ENCODE measurements around the gene CABP4.

Gene CABP4

DNA sequence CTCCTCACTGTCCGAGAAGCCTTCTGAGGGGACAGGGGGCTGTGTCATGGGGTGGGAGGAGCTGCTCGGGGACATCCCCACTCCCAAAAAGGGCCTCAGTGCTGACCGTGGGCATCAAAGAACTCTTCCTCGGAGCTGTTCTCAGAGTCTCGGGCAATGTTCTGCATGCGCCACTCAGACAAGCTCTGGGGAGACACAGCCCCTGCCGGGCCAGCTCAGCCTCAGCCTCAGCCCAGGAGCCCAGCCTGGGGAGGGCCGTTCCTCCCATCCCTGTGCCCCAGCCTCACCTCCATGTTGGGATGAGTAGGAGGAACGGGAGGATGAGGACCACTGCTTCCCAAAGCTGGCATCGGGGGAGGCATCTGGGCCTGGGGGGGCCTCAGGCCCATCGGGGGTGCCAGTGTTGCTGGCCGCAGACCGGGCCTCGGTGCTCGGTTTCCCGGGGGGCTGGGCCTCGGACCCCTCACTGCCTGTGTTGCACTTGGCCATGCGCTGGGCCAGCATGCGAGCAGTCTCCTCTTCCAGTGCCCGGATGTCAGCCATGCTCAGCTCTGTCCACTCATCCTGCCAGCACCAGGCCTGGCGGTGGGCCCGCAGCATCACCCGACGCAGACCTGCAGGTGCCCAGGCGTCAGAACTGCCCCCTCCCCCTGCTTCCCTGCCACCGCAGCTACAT, 44.8 kb downstream of the CABP4 start:
- DNase-seq: no peak

DNA sequence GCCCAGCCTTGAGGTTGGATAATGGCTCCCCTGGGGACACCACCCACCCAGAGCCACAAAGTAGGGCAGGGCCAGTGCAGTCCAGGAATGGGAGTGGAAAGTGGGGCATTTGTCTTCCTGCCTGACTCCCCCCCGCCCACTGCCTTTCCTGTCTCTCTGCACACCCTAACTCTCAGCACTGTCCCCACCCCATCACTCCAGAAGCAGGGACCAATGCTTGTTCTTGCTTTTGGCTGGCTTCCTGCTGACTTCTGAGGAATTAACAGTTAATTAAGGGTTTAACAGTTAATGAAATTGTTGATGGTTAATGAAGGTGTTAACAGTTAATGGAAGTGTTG, 45.3 kb downstream of the CABP4 start:
- DNase-seq: no peak

DNA sequence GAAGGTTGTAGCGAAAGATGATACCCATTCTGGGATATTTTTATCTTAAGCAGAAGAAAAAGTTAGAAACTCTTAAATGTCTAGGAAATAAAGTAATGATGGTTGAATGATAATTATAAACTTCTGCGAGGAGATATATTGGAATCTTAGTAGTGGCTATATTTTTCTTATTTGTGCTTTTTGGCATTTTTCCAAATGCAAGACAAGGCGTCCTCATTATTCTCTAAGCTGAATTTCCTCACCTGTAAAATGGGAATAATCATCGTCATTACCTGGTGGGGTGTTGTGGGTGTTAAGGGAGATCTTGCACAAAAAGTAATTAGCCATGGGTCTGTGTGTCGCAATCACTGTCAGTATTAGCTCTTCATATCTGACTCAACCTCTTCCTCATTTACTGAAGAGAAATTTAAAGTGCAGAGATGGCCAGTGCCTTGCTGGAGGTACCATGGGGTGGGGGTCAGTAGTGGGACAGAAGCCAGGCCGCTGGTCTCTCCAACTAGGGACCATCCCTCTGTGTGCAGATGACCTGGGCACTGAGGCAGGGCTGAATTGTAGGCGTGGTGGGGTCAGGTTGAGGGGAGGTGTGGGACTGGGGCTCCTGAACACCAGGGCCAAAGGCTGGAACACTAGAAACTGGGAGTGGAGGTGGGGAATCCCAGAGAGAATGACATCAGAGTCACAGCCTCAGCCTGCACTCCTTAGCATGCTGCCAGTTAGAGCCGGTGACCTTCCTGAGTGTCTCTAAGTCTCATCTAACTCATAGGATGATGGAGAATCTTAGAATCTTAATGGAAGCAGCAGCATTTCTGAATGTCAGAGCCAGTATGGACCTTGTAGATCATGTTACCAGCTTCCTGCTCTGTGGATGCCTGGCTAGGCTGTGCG, 45.9 kb downstream of the CABP4 start:
- DNase-seq: no peak

DNA sequence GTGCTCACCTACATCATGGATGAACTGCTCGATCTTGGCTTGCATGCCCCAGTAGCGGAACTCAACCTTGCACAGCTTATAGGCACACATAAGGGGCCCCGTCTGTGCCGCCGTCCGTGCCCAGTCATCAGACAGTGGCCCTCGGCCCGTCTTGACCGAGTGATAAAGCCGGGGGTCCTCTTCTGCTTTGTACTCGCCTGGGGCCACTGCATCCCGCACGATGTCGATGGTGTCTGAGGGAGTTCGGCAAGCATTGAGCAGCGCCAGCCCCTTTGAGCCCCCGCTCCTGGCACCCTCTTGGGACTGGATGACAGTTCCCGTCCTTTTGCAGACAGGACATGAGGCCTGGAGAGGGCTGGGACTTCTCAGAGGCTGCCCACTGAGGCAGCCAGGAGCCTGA, 46.7 kb downstream of the CABP4 start:
- no peak for DNase-seq

DNA sequence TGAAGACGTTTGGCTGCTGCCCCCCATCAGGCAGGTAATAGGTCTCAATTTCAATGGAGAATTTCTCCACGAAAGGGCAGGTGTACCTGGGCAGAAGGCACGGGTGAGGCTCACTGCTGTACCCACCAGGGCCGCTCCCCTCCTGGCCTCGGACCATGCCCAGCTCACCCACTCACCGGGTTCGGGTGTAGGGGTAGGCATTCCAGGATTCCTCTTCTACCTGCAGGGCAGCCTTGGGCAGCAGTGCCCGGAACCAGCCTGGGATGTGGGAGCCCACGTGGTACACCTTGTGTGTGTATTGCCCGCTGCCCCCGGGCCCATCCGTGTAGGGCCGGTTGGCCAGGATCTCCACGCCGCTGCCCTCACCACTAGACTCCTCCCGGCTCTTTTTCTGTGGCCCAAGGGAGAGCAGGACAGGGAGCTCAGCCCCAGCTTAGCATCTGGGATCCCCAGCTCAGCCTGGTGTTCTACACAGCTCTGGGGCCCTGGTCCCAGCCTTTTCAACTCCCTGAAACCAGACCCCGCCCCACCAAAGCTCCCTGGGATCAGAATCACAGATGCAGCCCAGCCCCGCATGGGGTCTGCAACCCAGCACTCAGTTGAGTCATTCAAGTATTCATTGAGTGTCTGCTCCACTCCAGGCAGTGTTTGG, 47.3 kb downstream of the CABP4 start:
- DNase-seq: no peak

DNA sequence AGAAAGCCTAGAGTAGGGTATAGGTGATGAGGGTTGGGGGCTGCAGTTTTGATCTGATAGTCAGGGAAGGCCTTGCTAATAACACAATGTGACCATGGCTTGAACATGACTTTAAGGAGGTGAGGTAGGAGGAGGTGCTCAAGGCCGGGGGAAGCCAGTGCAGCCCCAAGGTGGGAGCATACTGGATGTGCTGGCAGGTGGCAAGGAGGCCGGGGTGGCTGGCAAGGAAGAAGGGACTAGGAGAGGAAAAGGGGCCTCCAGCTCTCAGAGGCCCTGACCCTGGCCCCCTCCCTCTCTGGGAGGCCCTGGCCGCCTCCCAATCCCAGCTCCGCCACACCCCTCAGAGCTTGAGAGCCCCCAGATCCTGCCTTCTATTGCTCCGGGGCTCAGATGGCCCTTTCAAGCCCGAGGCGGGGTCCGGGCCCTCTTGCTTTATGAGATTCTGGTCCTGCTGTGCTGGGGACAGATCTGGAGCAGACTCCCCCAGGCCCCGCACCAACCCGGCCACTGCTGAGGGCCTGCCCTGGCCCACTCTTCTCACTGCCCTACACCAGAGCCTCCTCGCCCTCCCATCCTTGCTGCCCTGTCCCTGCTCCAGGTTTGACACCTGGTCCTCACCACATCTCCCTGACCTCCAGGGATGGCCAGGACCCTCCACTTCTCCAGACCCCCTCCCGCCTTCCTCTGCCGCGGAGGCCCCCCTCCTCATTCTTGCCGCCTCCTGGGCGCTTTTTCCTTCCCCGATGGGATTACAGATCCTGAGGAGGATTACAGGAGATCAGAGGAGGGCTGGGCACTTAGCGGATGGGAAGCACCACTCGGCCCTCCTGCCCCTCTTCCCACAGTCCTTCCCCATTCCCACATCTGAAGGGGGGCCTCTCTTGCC, 48.2 kb downstream of the CABP4 start:
- peak; percentile 51 for DNase-seq

DNA sequence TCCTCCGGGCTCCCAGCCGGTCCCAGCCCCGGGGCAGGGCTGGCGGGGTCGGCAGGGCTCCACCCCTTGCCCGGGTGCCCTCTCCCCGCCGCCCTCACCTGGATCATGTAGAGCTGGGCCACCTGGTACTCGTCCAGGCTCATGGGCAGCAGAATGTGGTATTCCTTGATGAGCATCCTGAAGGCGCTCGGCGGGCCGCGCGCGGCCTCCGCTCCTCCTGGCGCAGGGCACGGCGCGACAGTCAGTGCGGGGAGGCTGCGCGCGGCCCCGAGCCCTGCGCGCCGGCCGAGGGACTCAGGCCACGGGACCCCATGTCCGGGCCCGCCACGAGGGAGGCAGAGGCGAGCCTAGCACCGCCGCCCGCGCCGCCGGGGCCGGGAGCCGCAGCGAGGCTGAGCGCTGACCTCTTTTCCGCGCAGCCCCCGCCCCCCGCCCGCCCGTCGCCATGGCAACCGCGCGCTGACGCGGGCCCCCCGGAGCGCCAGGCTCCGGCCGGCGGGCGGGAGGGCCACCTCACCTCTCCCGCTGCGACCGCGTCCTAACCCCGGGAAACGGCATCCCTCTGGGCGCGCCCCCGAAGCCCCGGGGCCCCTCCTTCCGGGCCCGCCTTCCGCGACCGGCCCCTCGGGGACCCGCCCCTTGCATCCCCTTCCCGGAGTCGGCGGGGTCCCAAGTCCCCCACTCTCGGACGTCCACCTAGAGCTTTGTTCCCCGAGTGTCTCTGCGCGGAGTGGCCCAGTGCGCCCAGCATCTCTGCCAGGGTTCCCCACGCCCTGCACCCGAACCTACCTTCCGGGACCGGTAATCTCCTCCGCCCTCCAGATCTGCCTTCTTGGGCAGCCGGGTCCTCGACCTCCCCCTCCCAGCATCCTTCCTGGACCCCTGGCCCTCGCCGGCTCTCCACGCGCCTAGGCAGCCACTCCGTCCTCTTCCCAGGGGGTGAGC, 49.1 kb downstream of the CABP4 start:
- DNase-seq: peak; percentile 83

DNA sequence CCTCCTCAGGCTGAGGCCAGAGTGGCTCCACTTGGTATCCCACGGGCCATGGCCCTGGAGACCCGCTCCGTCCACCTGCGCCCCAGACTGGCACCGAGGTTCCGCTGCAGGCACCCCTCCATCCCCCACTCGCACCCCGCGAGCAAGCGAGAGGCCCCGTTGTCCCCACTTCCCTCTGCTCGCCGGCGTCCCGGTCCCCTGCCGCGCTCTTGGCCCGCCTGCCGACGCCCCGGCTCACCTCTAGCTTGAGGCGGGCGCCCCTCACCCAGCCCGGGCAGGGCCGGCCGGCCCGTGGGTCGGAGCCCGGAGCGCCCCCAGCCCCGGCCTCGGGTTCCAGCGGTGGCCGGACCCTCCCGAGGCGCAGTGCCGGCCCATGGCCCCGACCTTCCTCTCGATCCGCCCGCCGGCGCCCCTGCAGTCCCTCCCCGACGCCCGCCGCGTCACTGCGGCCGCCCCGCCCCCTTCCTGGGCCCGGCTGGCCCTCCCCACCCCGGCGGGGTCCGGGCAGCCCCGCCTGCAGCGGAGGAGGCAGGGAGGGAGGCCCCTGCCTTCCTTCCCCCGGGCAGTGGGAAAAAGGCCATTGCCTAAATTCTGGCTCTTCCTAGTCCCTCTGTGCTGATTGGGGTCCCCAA, 49.9 kb downstream of the CABP4 start, which contains the start of gene PITPNM1:
Gene PITPNM1, minus strand, starts transcription at position 414 of the 632 bp plus-strand sequence. CDS start 1,183 bp downstream, outside the sequence.
- peak; percentile 79 for DNase-seq

DNA sequence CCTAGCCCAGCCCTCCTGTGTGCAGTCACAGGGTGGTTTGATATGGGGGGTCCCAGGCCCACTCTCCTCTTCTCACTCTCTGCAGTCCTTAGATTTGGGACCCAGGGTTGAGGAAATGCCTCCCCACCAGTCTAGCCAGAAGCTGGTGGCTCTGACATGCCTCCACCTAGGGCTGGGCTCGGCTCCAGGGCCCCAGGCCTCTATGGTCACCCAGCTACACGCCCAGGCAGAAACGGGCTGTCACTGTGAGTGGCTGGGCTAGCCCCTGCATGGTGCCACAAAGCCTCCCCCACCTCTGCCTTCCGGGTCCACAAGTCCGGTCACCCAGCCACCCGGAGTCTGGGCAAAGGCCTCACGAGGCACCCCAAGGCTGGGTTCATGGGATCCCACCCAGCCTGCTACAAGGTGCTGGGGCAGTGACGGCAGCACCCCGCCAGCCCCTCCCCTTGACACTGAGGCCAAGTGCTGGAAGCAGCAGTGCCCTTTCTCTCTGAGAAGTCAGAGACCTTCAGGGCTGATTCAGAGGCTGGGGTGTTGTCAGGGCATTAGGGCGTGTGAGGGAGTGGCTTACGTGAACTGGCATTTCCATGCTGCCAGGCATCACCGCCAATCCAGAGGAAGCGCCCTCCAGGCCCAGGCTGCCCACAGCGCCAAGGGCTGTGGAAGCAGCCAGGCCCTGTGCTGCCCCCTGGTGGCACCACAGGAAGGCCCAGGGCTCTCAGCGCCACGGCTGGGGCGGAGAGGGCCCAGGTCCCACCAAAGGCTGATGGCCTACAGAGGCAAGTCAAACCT, 50.6 kb downstream of the CABP4 start:
- peak; percentile 93 for DNase-seq

DNA sequence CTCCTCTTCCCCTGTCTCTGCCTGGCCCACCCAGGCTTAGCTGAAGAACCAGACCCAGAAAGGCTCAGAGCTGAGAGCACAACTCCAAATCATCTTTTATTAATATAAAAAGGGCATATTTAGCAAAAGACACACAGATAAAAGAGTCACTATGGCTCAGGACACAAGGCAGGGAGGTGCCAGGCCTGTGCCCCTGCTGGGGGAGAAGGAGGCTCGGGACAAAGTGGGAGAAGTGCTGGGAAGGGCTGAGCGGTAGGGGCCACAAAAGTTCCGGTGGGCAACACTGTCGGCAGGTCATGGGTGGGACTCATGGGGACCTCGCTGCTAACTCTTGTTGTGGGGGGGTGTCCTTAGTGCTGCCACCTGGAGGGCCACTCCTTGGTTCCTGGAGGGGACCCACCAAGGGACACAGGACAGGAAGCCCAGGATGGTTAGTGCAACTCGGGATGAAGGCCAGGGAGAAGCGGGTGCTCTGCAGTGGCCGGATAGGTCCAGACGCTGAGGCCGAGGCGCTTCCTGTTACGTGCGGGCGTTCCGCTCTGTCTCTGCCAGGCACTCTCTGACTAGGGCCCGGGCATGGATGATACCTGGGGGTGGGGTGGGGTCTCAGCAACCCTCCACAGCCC, 51.4 kb downstream of the CABP4 start:
- DNase-seq: no peak

DNA sequence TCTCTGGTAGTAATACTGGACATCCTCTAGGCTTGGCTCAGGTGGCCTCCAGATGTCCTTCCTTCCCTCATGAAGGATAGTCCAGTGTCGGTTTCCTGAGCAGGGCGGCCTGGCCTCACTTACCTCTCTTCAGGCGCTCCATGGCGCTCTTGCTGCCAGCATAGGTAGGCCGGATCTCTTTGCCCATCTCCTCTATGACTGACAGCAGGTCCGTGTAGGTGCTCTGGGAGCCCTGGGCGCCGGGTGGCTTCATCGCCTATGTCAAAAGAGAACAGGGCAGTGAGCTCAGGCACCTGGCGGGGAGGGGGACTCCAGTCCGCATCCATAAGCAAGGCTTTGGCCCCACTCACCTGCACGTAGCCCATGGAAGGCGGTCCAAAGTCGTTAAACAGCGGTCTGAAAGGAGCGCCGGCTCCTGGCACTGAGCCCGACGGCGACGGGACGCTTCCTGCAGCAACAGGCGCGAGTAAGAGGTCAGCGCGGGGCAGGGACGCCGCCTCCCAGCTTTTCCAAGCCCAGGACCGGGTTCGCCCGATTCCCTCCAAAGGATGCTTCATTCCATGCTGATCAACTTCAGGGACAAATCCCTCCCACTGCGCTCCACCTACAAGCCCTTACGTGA, 52.2 kb downstream of the CABP4 start:
- no peak for DNase-seq

DNA sequence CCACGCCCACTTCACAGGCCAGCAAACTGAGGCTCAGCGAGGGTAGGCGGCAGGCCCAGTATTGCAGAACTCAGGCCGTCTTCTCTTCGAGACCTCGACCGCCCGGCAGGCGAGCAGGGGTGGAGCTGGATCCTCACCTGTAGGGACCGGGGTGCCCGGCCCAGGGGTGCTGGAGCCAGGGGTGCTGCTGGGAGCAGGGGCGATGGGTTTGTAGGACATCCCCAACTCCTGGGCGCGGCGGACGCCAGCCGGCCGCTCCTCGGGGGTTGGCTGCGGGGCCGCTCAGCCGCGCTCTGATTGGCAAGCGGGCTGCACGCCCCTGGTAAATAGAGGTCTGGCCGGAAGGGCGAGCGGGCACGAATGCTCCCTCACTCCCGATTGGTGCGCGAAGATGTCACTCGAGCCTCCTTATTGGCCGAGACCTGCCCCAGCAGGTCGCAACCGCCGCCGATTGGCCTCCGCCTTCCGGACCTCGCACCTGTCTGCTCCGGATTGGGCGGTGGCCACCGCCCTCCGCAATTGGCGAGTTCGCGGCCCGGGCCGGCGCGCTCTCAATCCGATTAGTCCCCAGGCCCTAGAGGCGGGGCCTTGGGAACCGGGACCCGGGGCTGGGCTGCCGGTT, 52.8 kb downstream of the CABP4 start, which contains the start of gene CDK2AP2:
Gene CDK2AP2, minus strand, starts transcription at position 299 of the 622 bp plus-strand sequence. Its CDS starts 80 bp downstream, at position 219.
- peak; percentile 99 for DNase-seq

DNA sequence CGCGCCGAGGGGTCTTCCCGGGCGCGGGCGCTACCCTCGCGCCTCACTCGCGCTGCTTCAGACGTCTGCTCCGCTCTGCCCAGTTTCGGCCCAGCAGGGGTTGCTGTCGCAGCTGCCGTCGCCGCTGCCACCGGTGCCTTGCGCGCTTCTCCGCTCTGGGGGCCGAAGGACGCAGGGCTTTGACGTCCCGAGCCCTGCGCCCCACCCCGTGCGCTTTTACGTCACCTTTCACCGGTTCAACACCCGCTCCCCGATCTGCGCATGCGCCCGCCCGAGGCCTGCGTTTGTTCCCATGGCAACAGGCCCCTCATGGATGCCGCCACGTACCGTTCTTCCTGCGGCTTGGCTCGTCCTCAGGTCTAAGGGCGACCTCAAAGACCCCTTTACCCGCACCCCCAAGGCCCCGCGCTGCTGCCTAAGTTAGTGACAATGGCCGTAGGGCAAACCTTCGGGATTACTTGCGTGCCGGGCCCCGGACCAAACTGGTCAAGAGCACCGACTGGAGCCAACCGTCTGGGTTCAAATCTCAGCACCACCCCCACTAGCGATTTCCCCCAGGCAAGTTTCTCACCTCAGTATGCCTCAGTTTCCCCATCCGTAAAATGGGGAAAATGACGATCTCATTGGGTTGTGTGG, 53.5 kb downstream of the CABP4 start:
- peak; percentile 99 for DNase-seq

DNA sequence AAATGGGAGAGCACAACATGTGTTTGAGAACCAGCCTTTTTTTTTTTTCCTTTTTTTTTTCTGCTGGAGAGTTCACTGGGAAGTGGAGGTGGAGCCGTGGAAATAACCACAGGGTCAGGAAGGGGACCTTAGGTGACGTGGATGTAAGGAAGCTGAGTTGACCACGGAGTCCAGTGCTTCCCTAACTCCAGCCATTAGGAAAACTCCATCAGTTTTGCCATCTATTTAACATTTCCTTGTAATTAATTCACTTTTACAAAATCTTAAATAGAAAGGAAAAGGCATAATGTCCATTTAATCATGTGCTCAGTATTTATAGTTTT, 54.8 kb downstream of the CABP4 start:
- DNase-seq: no peak

All from eye (tissue), 1 donor.